Keratinocyte (primary cell): Measurements from ENCODE around the gene AARS2. TPM values are rescaled to one million over a fixed set of nuclear protein-coding genes. Genes with fewer than 3 reads are reported as not detected.

Source experiments
- DNase-seq: peaks from one replicate; pipeline ENCODE4 v3.0.0-alpha.2; 2011; ENCODE audit warnings: low read depth, missing footprints, low spot score
- FAIRE-seq: peaks from 2 replicates; lab custom pipeline; 2011; peaks lifted over from hg19 to GRCh38; lab: Jason Lieb, UNC
- H2AFZ ChIP-seq: 2 replicates; pipeline ENCODE4 v1.6.0; 2012; ENCODE audit warnings: low read length, control low read depth, inconsistent platforms; ENCODE audit not compliant: control insufficient read depth
- H3K27ac ChIP-seq: 2 replicates; pipeline ENCODE4 v1.5.1; 2011; ENCODE audit warnings: low read length; ENCODE audit not compliant: control insufficient read depth, insufficient read depth
- H3K27me3 ChIP-seq: 3 replicates; pipeline ENCODE4 v1.6.0; 2011; ENCODE audit warnings: low read length; ENCODE audit not compliant: control insufficient read depth, insufficient read depth; ENCODE audit errors: extremely low read depth
- H3K36me3 ChIP-seq, 2 experiments: 2 replicates in 1 of 2; 3 replicates in 1 of 2; pipeline ENCODE4 v1.5.1; 2011; ENCODE audit warnings: low read length in 2 of 2, mild to moderate bottlenecking in 1 of 2; ENCODE audit not compliant: control insufficient read depth in 2 of 2, insufficient read depth in 2 of 2; ENCODE audit errors: extremely low read depth in 1 of 2
- H3K4me1 ChIP-seq: 3 replicates; pipeline ENCODE4 v1.5.1; 2011; ENCODE audit warnings: low read length; ENCODE audit not compliant: control insufficient read depth, insufficient read depth; ENCODE audit errors: extremely low read depth
- H3K4me2 ChIP-seq: 3 replicates; pipeline ENCODE4 v1.6.0; 2011; ENCODE audit warnings: low read depth, low read length; ENCODE audit not compliant: control insufficient read depth, insufficient read depth; ENCODE audit errors: extremely low read depth
- H3K4me3 ChIP-seq, 3 experiments: fragments of 200-600 bp in 1 of 3; sonication (generic) in 1 of 3; 2 replicates in 2 of 3; 3 replicates in 1 of 3; pipeline ENCODE4 v1.5.1; 2011 to 2016; ENCODE audit warnings: low read length in 3 of 3, mild to moderate bottlenecking in 3 of 3, control low read depth in 2 of 3, inconsistent platforms in 1 of 3, low read depth in 1 of 3, mixed read lengths in 1 of 3, mixed run types in 1 of 3, moderate library complexity in 1 of 3; ENCODE audit not compliant: control insufficient read depth in 2 of 3, insufficient read depth in 2 of 3; ENCODE audit errors: extremely low read depth in 1 of 3
- H3K79me2 ChIP-seq: 2 replicates; pipeline ENCODE4 v1.6.0; 2012; ENCODE audit warnings: low read length; ENCODE audit not compliant: control insufficient read depth, insufficient read depth
- H3K9ac ChIP-seq: 3 replicates; pipeline ENCODE4 v1.6.0; 2011; ENCODE audit warnings: low read length; ENCODE audit not compliant: control insufficient read depth, insufficient read depth; ENCODE audit errors: extremely low read depth
- H3K9me1 ChIP-seq: 3 replicates; pipeline ENCODE4 v1.6.0; 2011; ENCODE audit warnings: low read length; ENCODE audit not compliant: control insufficient read depth, insufficient read depth; ENCODE audit errors: extremely low read depth
- H3K9me3 ChIP-seq: 2 replicates; pipeline ENCODE4 v1.5.1; 2012; ENCODE audit warnings: low read depth, low read length; ENCODE audit not compliant: control insufficient read depth
- H4K20me1 ChIP-seq: 3 replicates; pipeline ENCODE4 v1.6.0; 2011; ENCODE audit warnings: low read length; ENCODE audit not compliant: control insufficient read depth, insufficient read depth; ENCODE audit errors: extremely low read depth
- EZH2 ChIP-seq: IDR thresholded peaks from one replicate; pipeline ENCODE4 v1.6.1; 2012; ENCODE audit warnings: inconsistent platforms, mild to moderate bottlenecking, low read length, moderate library complexity
- dilution Hi-C: fragments of 300-500 bp; cut with MboI; formaldehyde crosslinking; loops from one replicate; pipeline ENCODE4 v1.7.0; 2020; ENCODE audit warnings: low sequenced_read_pairs; ENCODE audit not compliant: extremely low pct_ligation_motif_present
- polyA plus RNA-seq, 5 experiments: library from polyadenylated mRNA; depleted of rRNA in 3 of 5; stranded (reverse) in 3 of 5; stranded (forward) in 1 of 5; unstranded in 1 of 5; fragments of >200 nt; gene quantifications; 1 replicate in 1 of 5; 2 replicates in 3 of 5; 3 replicates in 1 of 5; pipeline versions ENCODE4 v1.2.1 to v1.2.3, GENCODE V29; 2011 to 2012; ENCODE audit warnings: missing spikeins in 2 of 5, low read depth in 1 of 5, low replicate concordance in 1 of 5
- TF ChIP-seq, protein P1 (sequence below), 3 experiments: IDR thresholded peaks in 1 of 3; conservative IDR thresholded peaks in 1 of 3; optimal IDR thresholded peaks in 1 of 3; 2 replicates in 2 of 3; 3 replicates in 1 of 3; pipeline versions ENCODE3 to v1.5.1; 2011; ENCODE audit warnings: low read length in 3 of 3, mild to moderate bottlenecking in 3 of 3, moderate library complexity in 2 of 3, control low read depth in 1 of 3, inconsistent platforms in 1 of 3; ENCODE audit not compliant: insufficient read depth in 2 of 3; ENCODE audit errors: extremely low read depth in 1 of 3

Gene AARS2
- polyA plus RNA-seq, 1 donor (not counting 4 experiments of a cell fraction or from before 2014, with no cell fraction given), result 5.8 TPM

GRCh38 chr6:44253307-44254101, 59.6 kb downstream of the AARS2 start:
- peak; percentile 13 for FAIRE-seq
- Histone ChIP-seq H3K9ac (no peak overlapping the region), H3K27me3 (no peaks in the 10 kb centered on the region), H3K79me2 (peaks cover 61% of the 10 kb centered on the region), H3K36me3 (peaks cover 50 to 73% of the 10 kb centered on the region in 2 experiments), H3K9me1 (peaks cover 6% of the 10 kb centered on the region), H3K4me2 (no peak overlapping the region), H3K9me3 (no peaks in the 10 kb centered on the region), H3K4me3 (no peak overlapping the region), H2AFZ (no peak overlapping the region), H3K27ac (no peak overlapping the region), H4K20me1 (peaks cover 72% of the 10 kb centered on the region), H3K4me1 (peaks cover 31% of the 10 kb centered on the region)
- dilution Hi-C loops, result no loop called here
- DNase-seq, result no peak
- TF ChIP-seq, protein P1, sequence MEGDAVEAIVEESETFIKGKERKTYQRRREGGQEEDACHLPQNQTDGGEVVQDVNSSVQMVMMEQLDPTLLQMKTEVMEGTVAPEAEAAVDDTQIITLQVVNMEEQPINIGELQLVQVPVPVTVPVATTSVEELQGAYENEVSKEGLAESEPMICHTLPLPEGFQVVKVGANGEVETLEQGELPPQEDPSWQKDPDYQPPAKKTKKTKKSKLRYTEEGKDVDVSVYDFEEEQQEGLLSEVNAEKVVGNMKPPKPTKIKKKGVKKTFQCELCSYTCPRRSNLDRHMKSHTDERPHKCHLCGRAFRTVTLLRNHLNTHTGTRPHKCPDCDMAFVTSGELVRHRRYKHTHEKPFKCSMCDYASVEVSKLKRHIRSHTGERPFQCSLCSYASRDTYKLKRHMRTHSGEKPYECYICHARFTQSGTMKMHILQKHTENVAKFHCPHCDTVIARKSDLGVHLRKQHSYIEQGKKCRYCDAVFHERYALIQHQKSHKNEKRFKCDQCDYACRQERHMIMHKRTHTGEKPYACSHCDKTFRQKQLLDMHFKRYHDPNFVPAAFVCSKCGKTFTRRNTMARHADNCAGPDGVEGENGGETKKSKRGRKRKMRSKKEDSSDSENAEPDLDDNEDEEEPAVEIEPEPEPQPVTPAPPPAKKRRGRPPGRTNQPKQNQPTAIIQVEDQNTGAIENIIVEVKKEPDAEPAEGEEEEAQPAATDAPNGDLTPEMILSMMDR (optimal IDR thresholded peaks at IDR 0.05 in 1 of 3, IDR thresholded peaks at IDR 0.05 in 1 of 3, conservative IDR thresholded peaks at IDR 0.05 in 1 of 3; ENCODE audit: extremely low read depth in 1 of 3, insufficient read depth in 2 of 3, low read length in 3 of 3), result peak; percentile 49 to 64 (median 54)
- TF ChIP-seq EZH2, result no peak

- no peak for DNase-seq
- Histone ChIP-seq H3K4me1 (peaks cover 31% of the 10 kb centered on the region), H3K4me2 (no peak overlapping the region), H3K79me2 (peaks cover 75% of the 10 kb centered on the region), H3K27me3 (no peaks in the 10 kb centered on the region), H3K4me3 (no peak overlapping the region), H3K9me3 (no peaks in the 10 kb centered on the region), H3K27ac (no peak overlapping the region), H4K20me1 (peaks cover 84% of the 10 kb centered on the region), H3K9ac (no peak overlapping the region), H2AFZ (no peak overlapping the region), H3K9me1 (peaks cover 6% of the 10 kb centered on the region), H3K36me3 (peaks cover 48 to 69% of the 10 kb centered on the region in 2 experiments)
- FAIRE-seq, result no peak
- no peak for TF ChIP-seq EZH2
- TF ChIP-seq, protein P1 (optimal IDR thresholded peaks at IDR 0.05 in 1 of 3, IDR thresholded peaks at IDR 0.05 in 1 of 3, conservative IDR thresholded peaks at IDR 0.05 in 1 of 3; ENCODE audit: extremely low read depth in 1 of 3, insufficient read depth in 2 of 3, low read length in 3 of 3), result no peak
- dilution Hi-C loops, result no loop called here
Measured at GRCh38 chr6:44251576-44252524, 61.3 kb downstream of the AARS2 start.
